HG03095 (cell line): ENCODE results near the gene NELFB.
"Not testable (repeated sequence)": the region's sequence is repeated elsewhere in the genome, so short reads cannot be mapped to it uniquely, and the experiment has no call there.

ENCODE experiments used
- ATAC-seq: cut with Tn5 transposase; IDR thresholded peaks from one replicate; pipeline ENCODE4 v1.9.1; 2021; ENCODE audit warnings: moderate library complexity; ENCODE audit not compliant: unreplicated experiment

NELFB gene

GRCh38 chr9:137234758-137235423 is 20.2 kb upstream of the NELFB start:
- ATAC-seq: no peak

- no peak for ATAC-seq
Measured at GRCh38 chr9:137235424-137236237, 19.5 kb upstream of the NELFB start.

GRCh38 chr9:137236238-137236935 is 18.7 kb upstream of the NELFB start:
- ATAC-seq: peak; percentile 20

DNA sequence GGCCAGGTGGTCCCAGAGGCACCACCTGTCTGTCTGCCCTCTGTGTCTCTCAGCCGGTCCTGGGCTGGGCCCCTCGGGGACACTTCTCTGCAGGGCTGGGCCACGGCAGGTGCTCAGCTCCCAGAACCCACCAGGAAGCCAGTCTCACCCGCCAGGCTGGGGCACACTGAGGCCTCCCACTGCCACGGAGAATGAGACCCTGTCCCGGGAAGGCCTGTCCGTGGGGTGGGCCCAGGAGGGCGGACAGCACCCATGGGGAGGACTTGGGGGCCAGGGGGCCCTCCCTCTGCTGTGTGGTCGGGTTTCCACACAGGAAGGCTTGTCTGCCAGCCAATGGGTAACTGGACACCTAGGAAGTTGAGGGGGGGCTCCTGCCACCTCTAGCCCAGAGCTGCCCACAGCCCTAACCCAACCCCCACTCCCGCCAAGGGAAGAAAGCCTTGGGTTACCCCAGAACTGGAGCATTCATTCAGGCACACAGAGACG is 18.1 kb upstream of the NELFB start:
- no peak for ATAC-seq

DNA sequence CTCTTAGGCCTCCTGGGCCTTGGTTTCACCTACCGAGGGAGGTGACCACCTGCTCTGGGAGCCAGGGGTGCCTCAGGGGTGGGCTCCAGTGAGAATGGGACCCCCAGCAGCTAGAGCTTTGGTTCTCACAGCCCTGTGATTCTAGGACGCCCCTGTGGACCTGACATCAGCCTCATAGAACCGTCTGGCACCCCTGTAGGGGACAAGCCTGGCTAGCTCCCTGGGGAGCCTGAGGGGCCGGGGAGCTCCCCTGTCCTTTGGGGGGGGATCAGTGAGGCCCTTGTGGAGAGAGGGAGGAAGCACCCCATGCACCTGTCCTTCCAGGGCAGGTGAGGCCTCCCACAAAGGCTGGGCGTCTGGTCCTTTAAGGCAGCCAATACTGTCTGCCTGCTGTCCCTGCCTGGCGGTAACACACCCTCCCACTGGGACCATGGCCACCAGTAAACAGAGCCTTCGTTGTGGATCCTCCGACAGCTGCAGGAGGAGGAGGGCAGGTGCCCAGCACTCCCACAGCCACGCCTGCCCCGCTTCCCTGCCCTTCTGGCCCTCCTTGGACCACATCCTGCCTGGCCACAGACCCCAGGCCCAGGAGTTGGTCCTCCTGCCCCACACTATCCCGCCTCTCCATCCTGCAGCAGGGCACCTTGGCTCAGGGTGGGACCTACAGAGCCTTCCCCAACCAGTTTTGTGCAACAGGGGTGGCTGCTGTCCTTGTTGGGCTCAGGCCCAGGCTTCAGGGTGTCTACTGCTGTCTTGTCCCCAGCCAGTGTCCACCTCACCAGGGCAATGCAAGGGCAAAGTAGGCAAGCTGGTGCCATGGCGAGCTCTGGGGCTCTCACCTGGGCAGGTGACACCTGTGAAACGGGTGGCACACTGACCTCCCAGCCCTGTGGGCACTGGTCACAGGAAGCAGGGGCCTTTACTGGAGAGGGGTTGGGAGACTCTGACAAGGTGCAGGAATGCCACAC is 17.1 kb upstream of the NELFB start:
- no peak for ATAC-seq

GRCh38 chr9:137239541-137240200 is 15.5 kb upstream of the NELFB start:
- not testable (repeated sequence) for ATAC-seq

- ATAC-seq: peak; percentile 10
Measured at GRCh38 chr9:137240318-137240840, 14.7 kb upstream of the NELFB start.

- ATAC-seq: peak; percentile 53
Measured at GRCh38 chr9:137240841-137241489, 14.2 kb upstream of the NELFB start, which contains the start of gene TUBB4B. TUBB4B (plus strand) TSS chr9:137241287; CDS start chr9:137241361, 74 bp downstream.

DNA sequence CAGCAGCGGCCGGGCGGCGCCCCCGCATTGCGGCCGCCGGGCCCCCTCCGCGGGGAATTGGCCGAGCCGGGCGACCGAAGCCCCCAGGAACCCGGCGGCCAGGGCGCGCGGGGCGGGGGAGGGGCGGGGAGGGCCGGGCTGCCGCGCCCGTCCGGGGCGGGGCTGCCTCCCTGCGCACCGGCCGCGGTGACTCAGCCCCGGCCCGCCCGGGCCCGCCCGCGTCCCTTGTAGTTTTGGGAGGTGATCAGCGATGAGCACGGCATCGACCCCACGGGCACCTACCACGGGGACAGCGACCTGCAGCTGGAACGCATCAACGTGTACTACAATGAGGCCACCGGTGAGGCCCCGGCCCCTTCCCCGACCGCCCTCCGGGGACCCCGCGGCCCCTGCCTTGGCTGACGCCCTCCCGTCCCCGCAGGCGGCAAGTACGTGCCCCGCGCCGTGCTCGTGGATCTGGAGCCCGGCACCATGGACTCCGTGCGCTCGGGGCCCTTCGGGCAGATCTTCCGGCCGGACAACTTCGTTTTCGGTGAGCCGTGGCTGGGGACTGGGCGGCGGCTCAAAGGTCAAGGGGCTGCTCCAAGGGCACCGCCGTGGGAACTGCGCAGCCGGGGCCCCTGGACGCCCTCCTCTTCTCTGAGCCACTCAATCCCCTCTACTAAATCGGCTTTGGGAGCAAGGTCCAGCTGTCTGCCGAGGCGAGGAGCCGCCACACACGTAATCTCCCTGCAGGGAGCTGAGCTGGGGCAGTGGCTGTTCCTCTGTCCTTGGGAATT is 13.4 kb upstream of the NELFB start:
- no peak for ATAC-seq

DNA sequence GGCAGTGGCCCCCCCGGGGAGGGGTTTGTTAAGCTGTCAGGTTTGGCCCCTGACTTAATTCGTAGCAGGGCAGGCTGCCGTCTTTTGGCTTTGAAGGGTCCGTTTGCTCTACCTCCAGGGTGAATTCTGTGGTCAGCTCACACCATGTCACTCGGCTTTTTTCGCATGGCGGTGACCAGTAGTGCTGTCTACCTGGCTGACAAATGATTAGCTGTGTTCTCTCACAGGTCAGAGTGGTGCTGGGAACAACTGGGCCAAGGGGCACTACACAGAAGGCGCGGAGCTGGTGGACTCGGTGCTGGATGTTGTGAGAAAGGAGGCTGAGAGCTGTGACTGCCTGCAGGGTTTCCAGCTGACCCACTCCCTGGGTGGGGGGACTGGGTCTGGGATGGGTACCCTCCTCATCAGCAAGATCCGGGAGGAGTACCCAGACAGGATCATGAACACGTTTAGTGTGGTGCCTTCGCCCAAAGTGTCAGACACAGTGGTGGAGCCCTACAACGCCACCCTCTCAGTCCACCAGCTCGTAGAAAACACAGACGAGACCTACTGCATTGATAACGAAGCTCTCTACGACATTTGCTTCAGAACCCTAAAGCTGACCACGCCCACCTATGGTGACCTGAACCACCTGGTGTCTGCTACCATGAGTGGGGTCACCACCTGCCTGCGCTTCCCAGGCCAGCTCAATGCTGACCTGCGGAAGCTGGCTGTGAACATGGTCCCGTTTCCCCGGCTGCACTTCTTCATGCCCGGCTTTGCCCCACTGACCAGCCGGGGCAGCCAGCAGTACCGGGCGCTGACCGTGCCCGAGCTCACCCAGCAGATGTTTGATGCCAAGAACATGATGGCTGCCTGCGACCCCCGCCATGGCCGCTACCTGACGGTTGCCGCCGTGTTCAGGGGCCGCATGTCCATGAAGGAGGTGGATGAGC is 12.6 kb upstream of the NELFB start:
- no peak for ATAC-seq

GRCh38 chr9:137243266-137243625 is 11.9 kb upstream of the NELFB start:
- not testable (repeated sequence) for ATAC-seq

DNA sequence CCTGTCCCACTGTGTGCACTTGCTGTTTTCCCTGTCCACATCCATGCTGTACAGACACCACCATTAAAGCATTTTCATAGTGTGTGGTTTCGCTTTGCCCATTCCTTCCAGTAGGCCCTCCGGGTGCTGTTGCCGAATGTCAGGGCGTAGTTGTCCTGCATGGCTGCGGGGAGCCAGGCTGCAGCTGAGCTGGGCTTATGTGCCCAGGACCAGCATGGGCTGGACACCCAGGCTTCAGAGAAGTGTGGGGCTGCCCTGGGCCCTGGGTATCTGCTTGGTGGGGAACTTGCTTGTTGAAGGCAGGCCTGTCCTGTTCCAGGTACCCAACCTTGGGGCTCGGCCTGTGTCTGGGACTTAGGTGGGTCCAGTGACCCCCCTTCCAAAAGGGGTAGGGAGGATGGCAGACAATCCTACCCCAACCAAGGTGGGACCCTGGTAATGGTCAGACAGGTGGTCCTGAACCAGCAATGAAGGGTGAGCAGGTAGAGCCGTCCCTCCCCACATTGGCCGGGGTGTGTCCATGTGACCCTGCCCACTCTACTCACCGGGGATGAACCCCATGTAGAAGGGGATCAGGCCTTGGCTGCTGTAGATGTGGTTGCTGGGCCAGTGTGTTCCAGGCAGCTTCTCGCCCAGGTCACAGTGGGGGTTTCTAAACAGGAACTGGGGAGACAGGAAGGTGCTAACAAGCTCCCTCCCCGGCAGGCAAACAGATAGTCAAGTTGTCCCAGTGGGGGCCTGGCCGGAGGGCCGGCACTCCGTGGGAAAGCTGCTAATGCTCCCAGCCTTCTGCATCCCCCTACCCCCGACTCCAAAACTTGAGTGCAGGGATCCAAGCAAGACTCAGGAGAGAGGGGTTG is 11.3 kb upstream of the NELFB start:
- ATAC-seq: no peak

DNA sequence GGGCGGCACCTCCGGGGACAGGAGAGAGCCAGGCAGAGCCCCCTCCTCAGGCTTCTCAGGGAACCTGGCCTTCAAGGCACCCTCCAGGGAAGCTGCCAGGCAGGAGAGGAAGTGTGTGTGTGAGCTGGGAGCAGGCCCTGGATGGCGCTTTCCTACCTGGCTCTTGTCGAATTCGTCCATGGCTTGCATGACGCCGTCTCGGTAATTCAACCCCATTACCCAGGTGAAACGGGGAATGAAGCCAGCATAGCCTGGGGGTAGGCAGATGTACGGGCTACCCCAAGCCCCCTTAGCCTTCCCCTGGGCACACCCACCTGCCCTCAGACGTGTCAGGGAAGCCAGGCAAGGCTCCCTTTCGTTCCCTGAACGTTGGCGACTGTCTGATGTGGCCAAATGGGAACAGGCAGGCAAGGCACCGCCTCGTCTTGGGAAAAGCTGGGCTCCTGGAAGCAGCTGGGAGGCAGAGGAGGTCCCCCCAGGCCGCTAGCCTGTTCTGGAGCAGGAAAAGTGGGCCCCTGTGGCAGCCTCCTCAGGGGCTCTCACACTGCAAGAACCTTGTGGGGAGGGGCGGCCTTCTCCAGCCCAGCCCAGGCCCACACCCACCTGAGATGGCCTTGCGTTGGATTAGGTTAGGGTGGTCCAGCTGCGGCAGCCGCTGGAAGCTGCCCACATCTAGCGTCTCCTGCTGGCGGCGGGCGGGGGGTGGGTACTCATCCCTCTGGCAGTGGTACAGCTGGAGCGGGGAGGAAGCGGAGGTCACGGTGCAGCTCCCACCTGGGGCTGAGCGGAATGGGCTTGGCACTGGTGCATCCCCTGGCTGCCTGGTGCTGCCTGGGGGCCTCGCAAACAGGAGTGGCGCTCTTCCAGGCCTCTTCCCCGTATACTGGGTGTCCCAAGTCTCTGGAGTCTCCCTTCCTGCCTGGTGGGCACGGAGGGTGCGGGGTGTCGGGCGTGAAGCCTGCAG is 10.4 kb upstream of the NELFB start:
- no peak for ATAC-seq

- ATAC-seq: no peak
Measured at GRCh38 chr9:137245450-137246421, 9.4 kb upstream of the NELFB start.
